Measurements from ENCODE around the gene FAHD1. TPM values are rescaled to one million over a fixed set of nuclear protein-coding genes. Genes with fewer than 3 reads are reported as not detected.

The FAHD1 gene
- total RNA-seq, 1 donor from 2014 or later: 16.1 TPM

DNA sequence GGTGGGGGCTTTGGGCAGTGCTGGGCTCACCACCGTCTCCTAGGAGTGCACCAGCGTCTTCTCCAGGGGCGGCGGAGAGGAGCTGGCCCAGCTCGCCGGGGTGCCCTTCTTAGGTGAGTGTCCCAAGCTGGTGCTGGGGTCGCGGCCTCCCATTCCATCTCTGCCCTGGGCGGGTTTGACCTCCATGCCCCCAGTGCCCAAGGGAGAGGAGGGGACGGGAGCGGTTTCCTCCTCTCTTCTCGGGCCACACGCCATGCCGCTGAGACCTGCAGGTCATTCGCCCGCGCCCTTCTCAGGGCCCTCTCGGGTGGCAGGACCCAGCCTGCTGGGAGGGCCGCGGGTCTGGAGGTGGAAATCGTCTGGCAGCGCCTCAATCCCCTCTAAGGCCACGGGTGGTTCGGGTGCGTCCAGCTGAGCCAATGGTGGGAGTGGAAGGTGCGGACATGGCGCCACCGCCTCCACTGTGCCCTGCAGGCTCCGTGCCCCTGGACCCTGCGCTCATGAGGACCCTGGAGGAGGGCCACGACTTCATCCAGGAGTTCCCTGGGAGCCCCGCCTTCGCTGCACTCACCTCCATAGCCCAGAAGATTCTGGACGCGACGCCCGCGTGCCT is 38.8 kb upstream of the FAHD1 start:
- TF ChIP-seq, protein P1, sequence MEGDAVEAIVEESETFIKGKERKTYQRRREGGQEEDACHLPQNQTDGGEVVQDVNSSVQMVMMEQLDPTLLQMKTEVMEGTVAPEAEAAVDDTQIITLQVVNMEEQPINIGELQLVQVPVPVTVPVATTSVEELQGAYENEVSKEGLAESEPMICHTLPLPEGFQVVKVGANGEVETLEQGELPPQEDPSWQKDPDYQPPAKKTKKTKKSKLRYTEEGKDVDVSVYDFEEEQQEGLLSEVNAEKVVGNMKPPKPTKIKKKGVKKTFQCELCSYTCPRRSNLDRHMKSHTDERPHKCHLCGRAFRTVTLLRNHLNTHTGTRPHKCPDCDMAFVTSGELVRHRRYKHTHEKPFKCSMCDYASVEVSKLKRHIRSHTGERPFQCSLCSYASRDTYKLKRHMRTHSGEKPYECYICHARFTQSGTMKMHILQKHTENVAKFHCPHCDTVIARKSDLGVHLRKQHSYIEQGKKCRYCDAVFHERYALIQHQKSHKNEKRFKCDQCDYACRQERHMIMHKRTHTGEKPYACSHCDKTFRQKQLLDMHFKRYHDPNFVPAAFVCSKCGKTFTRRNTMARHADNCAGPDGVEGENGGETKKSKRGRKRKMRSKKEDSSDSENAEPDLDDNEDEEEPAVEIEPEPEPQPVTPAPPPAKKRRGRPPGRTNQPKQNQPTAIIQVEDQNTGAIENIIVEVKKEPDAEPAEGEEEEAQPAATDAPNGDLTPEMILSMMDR (IDR thresholded peaks at IDR 0.05): no peak
- H3K4me3 ChIP-seq: no peak overlapping the region
- H3K36me3 ChIP-seq: peaks cover 45% of the 10 kb centered on the region
- intact Hi-C loops (cut with DNase I): no loop called here
- no peak for DNase-seq
- no peak overlapping the region for H3K27ac ChIP-seq
- no peak for ATAC-seq
- H3K9me3 ChIP-seq: no peaks in the 10 kb centered on the region
- no peaks in the 10 kb centered on the region for H3K27me3 ChIP-seq (ENCODE audit: low read depth)
- H3K4me1 ChIP-seq: peaks cover 23% of the 10 kb centered on the region

DNA sequence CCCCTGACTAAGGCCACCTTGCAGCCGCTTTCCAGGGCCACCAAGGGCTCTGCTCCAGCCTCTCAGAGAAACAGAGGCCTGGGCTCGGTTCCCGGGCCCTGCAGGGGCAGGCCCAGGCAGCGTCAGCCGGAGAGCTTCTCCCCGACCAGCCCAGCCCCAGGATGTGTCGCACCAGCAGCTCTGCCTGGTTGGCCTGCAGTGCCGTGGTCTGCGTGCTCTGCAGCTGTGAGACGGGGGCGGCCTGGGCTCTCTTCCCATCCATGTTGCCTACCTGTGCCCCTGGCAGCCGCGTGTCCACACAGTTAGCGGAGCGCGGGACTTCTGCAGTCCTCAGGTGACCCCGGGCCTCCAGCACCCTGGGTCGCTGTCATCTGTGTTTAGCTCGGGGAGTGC is 38.3 kb upstream of the FAHD1 start:
- Histone ChIP-seq H3K27me3 (ENCODE audit: low read depth) (no peaks in the 10 kb centered on the region), H3K27ac (no peak overlapping the region), H3K4me1 (peaks cover 18% of the 10 kb centered on the region), H3K36me3 (peaks cover 45% of the 10 kb centered on the region), H3K4me3 (no peak overlapping the region), H3K9me3 (no peaks in the 10 kb centered on the region)
- intact Hi-C loops (cut with DNase I): no loop called here
- DNase-seq (peak; percentile 43), ATAC-seq (no peak)
- TF ChIP-seq, protein P1 (IDR thresholded peaks at IDR 0.05): no peak

- intact Hi-C loops (cut with DNase I): no loop called here
- Histone ChIP-seq H3K4me3 (no peak overlapping the region), H3K36me3 (peaks cover 45% of the 10 kb centered on the region), H3K4me1 (peaks cover 9% of the 10 kb centered on the region), H3K27ac (no peak overlapping the region), H3K9me3 (no peaks in the 10 kb centered on the region), H3K27me3 (ENCODE audit: low read depth) (no peaks in the 10 kb centered on the region)
- TF ChIP-seq, protein P1 (IDR thresholded peaks at IDR 0.05): no peak
- DNase-seq (no peak), ATAC-seq (no peak)
Observed at GRCh38 chr16:1789643-1790045, 37.4 kb upstream of the FAHD1 start.

DNA sequence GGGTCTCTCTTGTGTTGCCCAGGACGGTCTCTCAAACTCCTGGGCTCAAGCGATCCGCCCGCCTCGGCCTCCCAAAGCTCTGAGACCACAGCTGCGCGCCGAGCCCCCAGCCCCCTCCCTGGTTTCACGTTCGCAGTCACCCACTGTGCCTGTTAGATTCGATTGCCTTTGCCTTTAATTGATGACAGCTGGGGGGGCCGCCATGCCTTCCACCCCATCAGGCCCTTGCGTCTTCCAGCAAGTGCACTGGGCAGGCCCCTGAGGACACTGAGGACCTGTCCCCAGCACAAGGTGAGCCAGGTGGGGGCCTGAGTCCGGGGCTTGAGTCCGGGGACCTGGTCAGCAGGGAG is 36.8 kb upstream of the FAHD1 start:
- Histone ChIP-seq H3K9me3 (no peaks in the 10 kb centered on the region), H3K4me1 (peaks cover 3% of the 10 kb centered on the region), H3K36me3 (peaks cover 45% of the 10 kb centered on the region), H3K27ac (no peak overlapping the region), H3K4me3 (no peak overlapping the region), H3K27me3 (ENCODE audit: low read depth) (no peaks in the 10 kb centered on the region)
- TF ChIP-seq, protein P1 (IDR thresholded peaks at IDR 0.05): no peak
- intact Hi-C loops (cut with DNase I): no loop called here
- ATAC-seq (no peak), DNase-seq (no peak)

DNA sequence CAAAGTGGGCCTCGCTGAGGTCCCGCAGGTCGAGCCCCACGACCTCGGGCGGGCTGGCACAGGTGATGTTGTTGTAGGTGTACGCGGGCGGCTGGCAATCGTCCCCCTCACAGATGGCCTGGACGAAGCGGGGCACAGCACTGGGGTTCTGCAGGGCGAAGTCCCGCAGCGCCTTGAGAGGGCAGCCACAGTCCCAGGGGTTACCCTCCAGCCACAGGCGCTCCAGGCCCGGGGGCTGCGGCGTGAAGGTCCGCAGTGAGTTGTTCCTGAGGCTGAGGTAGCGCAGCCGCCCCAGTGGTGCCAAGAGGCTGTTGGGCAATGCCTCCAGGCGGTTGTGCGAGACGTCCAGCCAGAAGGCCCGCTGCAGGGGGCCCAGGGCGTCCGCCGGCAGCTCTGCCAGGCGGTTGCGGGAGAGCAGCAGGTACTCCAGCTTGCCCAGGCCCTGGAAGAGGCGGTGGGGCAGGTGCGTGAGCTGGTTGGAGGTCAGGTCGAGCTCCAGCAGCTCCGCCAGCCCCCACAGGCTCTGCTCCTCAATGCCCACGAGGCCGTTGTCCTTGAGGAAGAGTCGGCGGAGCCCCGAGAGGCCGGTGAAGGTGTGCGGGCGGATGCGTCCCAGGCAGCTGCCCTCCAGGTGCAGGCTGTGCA is 36.3 kb upstream of the FAHD1 start:
- TF ChIP-seq, protein P1 (IDR thresholded peaks at IDR 0.05): no peak
- DNase-seq: no peak
- Histone ChIP-seq H3K9me3 (no peaks in the 10 kb centered on the region), H3K36me3 (peaks cover 44% of the 10 kb centered on the region), H3K27me3 (ENCODE audit: low read depth) (no peaks in the 10 kb centered on the region), H3K4me3 (no peak overlapping the region), H3K27ac (no peak overlapping the region), H3K4me1 (no peaks in the 10 kb centered on the region)
- intact Hi-C loops (cut with DNase I): no loop called here
- no peak for ATAC-seq

All from lower lobe of right lung (tissue), 2 donors.